HepG2 (cell line): ENCODE measurements around the gene ATG16L2. TPM values are rescaled to one million over a fixed set of nuclear protein-coding genes. Genes with fewer than 3 reads are reported as not detected.
"Not testable (repeated sequence)": the region's sequence is repeated elsewhere in the genome, so short reads cannot be mapped to it uniquely, and the experiment has no call there.

ENCODE experiments used
- ATAC-seq: fragments of 200-7000 bp; cut with Tn5 transposase; 3 replicates; pipeline ENCODE4 v1.9.1; 2020; ENCODE audit warnings: mild to moderate bottlenecking, moderate library complexity
- BruUV-seq: library from RNA; stranded (reverse); fragments of 400-500 nt; replicated peaks from 2 replicates; lab custom pipeline; 2021; lab: Mats Ljungman, UMichigan
- CTCF ChIA-PET: fragments of 300-600 bp; formaldehyde crosslinking; extraction: SDS; loops from one replicate; lab custom pipeline; 2021; ENCODE audit warnings: low total read pairs, inconsistent platforms, low intra/inter-chr PET ratio; lab: Yijun Ruan, JAX
- POLR2A ChIA-PET: fragments of 350-600 bp; sonication (Branson Sonifier 250); formaldehyde crosslinking; loops from one replicate; lab custom pipeline; 2020; ENCODE audit warnings: antibody characterized with exemption, inconsistent platforms; lab: Yijun Ruan, JAX
- DNase-seq: peaks from one replicate; pipeline ENCODE4 v3.0.0-alpha.2; 2015; ENCODE audit warnings: low spot score
- FAIRE-seq: peaks from 3 replicates; lab custom pipeline; 2011; peaks lifted over from hg19 to GRCh38; lab: Jason Lieb, UNC
- H2AFZ ChIP-seq: one replicate; pipeline ENCODE4 v1.6.1; 2011; ENCODE audit warnings: low read length, inconsistent platforms
- H3K27ac ChIP-seq: fragments of 300-600 bp; 3 replicates; pipeline ENCODE4 v1.8.0; 2011; ENCODE audit warnings: mixed run types, mild to moderate bottlenecking, mixed read lengths, low read length, inconsistent platforms; ENCODE audit not compliant: insufficient read depth; ENCODE audit errors: extremely low read length
- H3K27me3 ChIP-seq, 2 experiments: fragments of 200-600 bp in 1 of 2; 2 replicates in 1 of 2; 3 replicates in 1 of 2; pipeline versions ENCODE4 v1.6.0 to v1.8.0; 2011; ENCODE audit warnings: low read length in 2 of 2, mild to moderate bottlenecking in 2 of 2, moderate library complexity in 2 of 2, inconsistent platforms in 1 of 2; ENCODE audit not compliant: insufficient read depth in 2 of 2, control insufficient read depth in 1 of 2
- H3K36me3 ChIP-seq, 2 experiments: fragments of 200-600 bp in 1 of 2; replicated peaks in 1 of 2; 2 replicates in 1 of 2; 3 replicates in 1 of 2; pipeline versions ENCODE4 v1.5.1 to v1.8.0; 2011; ENCODE audit warnings: low read length in 2 of 2, inconsistent platforms in 1 of 2; ENCODE audit not compliant: insufficient read depth in 2 of 2, control insufficient read depth in 1 of 2
- H3K4me1 ChIP-seq: 2 replicates; pipeline ENCODE4 v1.5.1; 2012; ENCODE audit warnings: low read length, inconsistent platforms; ENCODE audit not compliant: insufficient read depth
- H3K4me2 ChIP-seq: 2 replicates; pipeline ENCODE4 v1.6.0; 2011; ENCODE audit warnings: low read depth, low read length, inconsistent platforms
- H3K4me3 ChIP-seq, 3 experiments: fragments of 200-600 bp in 1 of 3; sonication (generic), shearing (Covaris generic) in 1 of 3; replicated peaks in 1 of 3; 2 replicates each; pipeline ENCODE4 v1.5.1; 2011 to 2016; ENCODE audit warnings: low read length in 3 of 3, inconsistent platforms in 2 of 3, low read depth in 2 of 3, mild to moderate bottlenecking in 2 of 3, control low read depth in 1 of 3, mixed read lengths in 1 of 3; ENCODE audit not compliant: insufficient read depth in 1 of 3
- H3K79me2 ChIP-seq: one replicate; pipeline ENCODE4 v1.6.1; 2011; ENCODE audit warnings: low read length, inconsistent platforms; ENCODE audit not compliant: insufficient read depth
- H3K9ac ChIP-seq: 2 replicates; pipeline ENCODE4 v1.6.0; 2011; ENCODE audit warnings: mild to moderate bottlenecking, low read depth, low read length, inconsistent platforms; ENCODE audit not compliant: insufficient read depth
- H3K9me3 ChIP-seq: 2 replicates; pipeline ENCODE4 v1.5.1; 2012; ENCODE audit warnings: mild to moderate bottlenecking, low read length
- H4K20me1 ChIP-seq: 2 replicates; pipeline ENCODE4 v1.6.0; 2011; ENCODE audit warnings: inconsistent platforms, mild to moderate bottlenecking, low read length, moderate library complexity; ENCODE audit not compliant: insufficient read depth
- AKAP8 ChIP-seq: sonication (generic); formaldehyde crosslinking; IDR thresholded peaks from 2 replicates; pipeline ENCODE4 v1.5.1; 2020; ENCODE audit warnings: mild to moderate bottlenecking, missing genetic modification reagents
- MTF2 ChIP-seq: sonication (generic); formaldehyde crosslinking; IDR thresholded peaks from 2 replicates; pipeline ENCODE4 v1.5.0; 2020; ENCODE audit warnings: missing genetic modification reagents, borderline replicate concordance
- SNAPC2 ChIP-seq: sonication (generic); formaldehyde crosslinking; IDR thresholded peaks from 2 replicates; pipeline ENCODE4 v1.8.1; 2022; ENCODE audit warnings: mild to moderate bottlenecking, missing genetic modification reagents
- ZIK1 ChIP-seq: sonication (generic); formaldehyde crosslinking; IDR thresholded peaks from 2 replicates; pipeline ENCODE4 v1.5.0; 2020; ENCODE audit warnings: mild to moderate bottlenecking, low read depth, missing genetic modification reagents, borderline replicate concordance
- ZNF549 ChIP-seq: sonication (generic); formaldehyde crosslinking; IDR thresholded peaks from 2 replicates; pipeline ENCODE4 v1.5.0; 2020; ENCODE audit warnings: missing genetic modification reagents
- ZNF552 ChIP-seq: sonication (generic); formaldehyde crosslinking; IDR thresholded peaks from 2 replicates; pipeline ENCODE4 v1.9.0; 2022; ENCODE audit warnings: missing genetic modification reagents, mild to moderate bottlenecking, borderline replicate concordance
- WGBS: methylation state at CpG from one replicate; pipeline ENCODE4 v1.1.6; 2017; ENCODE audit warnings: low lambda C conversion rate; 5-methylcytosine and 5-hydroxymethylcytosine counted together
- in situ Hi-C: cut with HindIII; loops from 2 replicates; pipeline ENCODE4 v1.10.0; 2017; ENCODE audit warnings: low pct_unique_long_range_greater_than_20kb; ENCODE audit not compliant: extremely low pct_ligation_motif_present
- intact Hi-C: fragments of 100-400 bp; cut with micrococcal nuclease; formaldehyde crosslinking; loops from one replicate; pipeline ENCODE4 v1.10.0; 2022; ENCODE audit not compliant: unreplicated experiment
- polyA plus RNA-seq, 8 experiments: library from polyadenylated mRNA; depleted of rRNA in 3 of 8; stranded (reverse) in 7 of 8; unstranded in 1 of 8; fragments of >200 nt; fragmentation: Illumina TruSeq in 4 of 8; extraction: Trizol in 4 of 8; gene quantifications; 2 replicates each; pipeline versions ENCODE4 v1.2.1 to v1.2.3, GENCODE V29; 2011 to 2016; ENCODE audit warnings: low read depth in 4 of 8, missing spikeins in 1 of 8, mixed read lengths in 1 of 8; ENCODE audit not compliant: insufficient read depth in 1 of 8
- total RNA-seq, 5 experiments: library from RNA; depleted of rRNA; stranded (reverse); fragments of >200 nt; fragmentation: Illumina TruSeq; extraction: Trizol; gene quantifications; 2 replicates each; pipeline ENCODE4 v1.2.3, GENCODE V29; 2016; ENCODE audit warnings: low read depth in 1 of 5
- TF ChIP-seq, protein P1 (sequence below): sonication (generic); formaldehyde crosslinking; IDR thresholded peaks from 2 replicates; pipeline ENCODE4 v1.4.0; 2020; ENCODE audit warnings: mild to moderate bottlenecking, missing genetic modification reagents
- TF ChIP-seq, protein P2 (sequence below): sonication (generic); formaldehyde crosslinking; IDR thresholded peaks from 2 replicates; pipeline ENCODE4 v1.4.0; 2020; ENCODE audit warnings: missing genetic modification reagents

The ATG16L2 gene
- total and polyA plus RNA-seq, 2 of the 13 experiments (the other 11 are each of a cell fraction or from before 2014, with no cell fraction given): 6.2 to 14.8 TPM

DNA sequence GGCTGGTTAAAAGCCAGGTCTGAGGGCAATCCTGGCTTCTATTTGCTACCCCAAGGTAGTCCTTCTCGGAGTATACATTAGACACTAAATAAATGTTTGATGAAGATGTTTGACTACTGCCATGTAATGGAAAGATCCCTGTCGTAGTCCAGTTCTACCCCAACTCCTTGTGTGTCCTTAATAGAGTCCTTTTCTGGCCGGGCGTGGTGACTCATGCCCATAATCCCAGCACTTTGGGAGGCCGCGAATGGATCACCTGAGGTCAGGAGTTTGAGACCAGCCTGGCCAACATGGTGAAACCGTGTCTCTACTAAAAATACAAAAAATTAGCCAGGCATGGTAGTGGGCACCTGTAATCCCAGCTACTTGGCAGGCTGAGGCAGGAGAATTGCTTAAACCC lies 23.0 kb upstream of the ATG16L2 start:
- BruUV-seq, H3K4me2 ChIP-seq, H2AFZ ChIP-seq, H3K79me2 ChIP-seq, H3K27me3 ChIP-seq, ATAC-seq, H4K20me1 ChIP-seq, H3K4me3 ChIP-seq, POLR2A ChIA-PET, H3K9me3 ChIP-seq, H3K9ac ChIP-seq, FAIRE-seq, intact Hi-C loops, H3K36me3 ChIP-seq, DNase-seq, CTCF ChIA-PET: not testable (repeated sequence)
- peaks cover 79% of the 10 kb centered on the region for H3K4me1 ChIP-seq
- 89% methylated on average over 7 of the region's 7 CpGs for WGBS
- in situ Hi-C loops: loop anchor here (5.0 kb wide), 1 partner anchor 39 kb away; the partner anchor contains the start of gene ARAP1
- peak overlapping the region; percentile 53 for H3K27ac ChIP-seq

DNA sequence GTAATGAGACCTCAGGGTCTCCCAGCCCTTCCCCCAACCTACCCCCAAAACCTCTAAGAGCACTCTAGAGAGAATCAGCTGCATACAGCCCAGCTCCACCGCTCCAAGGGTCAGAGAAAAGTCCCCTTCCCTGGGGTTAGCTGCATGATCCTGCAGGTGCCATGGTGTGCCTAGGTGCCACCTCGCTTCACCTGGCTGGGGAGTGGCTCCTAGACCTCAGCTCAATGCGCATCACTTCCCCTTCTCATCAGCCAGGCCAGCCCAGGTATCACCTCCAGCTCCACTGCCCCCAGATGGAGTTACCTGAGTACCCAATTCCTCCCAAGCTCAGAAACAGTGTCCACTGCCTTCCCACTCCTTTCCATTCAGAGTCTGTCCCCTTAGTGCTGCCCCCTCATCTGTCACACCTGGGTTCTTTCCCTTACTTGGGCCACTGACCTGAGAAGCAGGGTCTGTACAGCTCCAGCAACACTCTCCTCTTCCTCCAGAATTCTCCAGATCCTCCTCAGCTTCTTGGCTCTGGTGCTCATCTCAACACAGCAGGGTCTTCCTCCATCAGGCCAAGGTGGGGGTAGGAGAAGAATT lies 21.7 kb upstream of the ATG16L2 start:
- peak overlapping the region; percentile 24; the same call in 1 of the 2 replicates for H3K9ac ChIP-seq
- 100% methylated on average over 2 of the region's 3 CpGs for WGBS
- H3K36me3 ChIP-seq: no peaks in the 10 kb centered on the region
- no peaks in the 10 kb centered on the region for H3K9me3 ChIP-seq
- ATAC-seq (no peak), FAIRE-seq (no peak), DNase-seq (no peak)
- intact Hi-C loops: loop anchor here (1.0 kb wide), 1 partner anchor 26 kb away; no protein-coding TSS in a partner anchor
- H3K4me2 ChIP-seq: peak overlapping the region; percentile 95
- no peaks in the 10 kb centered on the region for H4K20me1 ChIP-seq
- H3K4me1 ChIP-seq: peaks cover 66% of the 10 kb centered on the region
- no peaks in the 10 kb centered on the region for H3K79me2 ChIP-seq
- H3K27me3 ChIP-seq: no peaks in the 10 kb centered on the region
- TF ChIP-seq MTF2 (no peak), SNAPC2 (CRISPR knock-in tag) (no peak), ZIK1 (CRISPR knock-in tag) (no peak), ZNF549 (CRISPR knock-in tag) (no peak), AKAP8 (CRISPR knock-in tag) (no peak), ZNF552 (CRISPR knock-in tag) (no peak)
- TF ChIP-seq, protein P1, sequence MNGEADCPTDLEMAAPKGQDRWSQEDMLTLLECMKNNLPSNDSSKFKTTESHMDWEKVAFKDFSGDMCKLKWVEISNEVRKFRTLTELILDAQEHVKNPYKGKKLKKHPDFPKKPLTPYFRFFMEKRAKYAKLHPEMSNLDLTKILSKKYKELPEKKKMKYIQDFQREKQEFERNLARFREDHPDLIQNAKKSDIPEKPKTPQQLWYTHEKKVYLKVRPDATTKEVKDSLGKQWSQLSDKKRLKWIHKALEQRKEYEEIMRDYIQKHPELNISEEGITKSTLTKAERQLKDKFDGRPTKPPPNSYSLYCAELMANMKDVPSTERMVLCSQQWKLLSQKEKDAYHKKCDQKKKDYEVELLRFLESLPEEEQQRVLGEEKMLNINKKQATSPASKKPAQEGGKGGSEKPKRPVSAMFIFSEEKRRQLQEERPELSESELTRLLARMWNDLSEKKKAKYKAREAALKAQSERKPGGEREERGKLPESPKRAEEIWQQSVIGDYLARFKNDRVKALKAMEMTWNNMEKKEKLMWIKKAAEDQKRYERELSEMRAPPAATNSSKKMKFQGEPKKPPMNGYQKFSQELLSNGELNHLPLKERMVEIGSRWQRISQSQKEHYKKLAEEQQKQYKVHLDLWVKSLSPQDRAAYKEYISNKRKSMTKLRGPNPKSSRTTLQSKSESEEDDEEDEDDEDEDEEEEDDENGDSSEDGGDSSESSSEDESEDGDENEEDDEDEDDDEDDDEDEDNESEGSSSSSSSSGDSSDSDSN (CRISPR knock-in tag): no peak
- TF ChIP-seq, protein P2, sequence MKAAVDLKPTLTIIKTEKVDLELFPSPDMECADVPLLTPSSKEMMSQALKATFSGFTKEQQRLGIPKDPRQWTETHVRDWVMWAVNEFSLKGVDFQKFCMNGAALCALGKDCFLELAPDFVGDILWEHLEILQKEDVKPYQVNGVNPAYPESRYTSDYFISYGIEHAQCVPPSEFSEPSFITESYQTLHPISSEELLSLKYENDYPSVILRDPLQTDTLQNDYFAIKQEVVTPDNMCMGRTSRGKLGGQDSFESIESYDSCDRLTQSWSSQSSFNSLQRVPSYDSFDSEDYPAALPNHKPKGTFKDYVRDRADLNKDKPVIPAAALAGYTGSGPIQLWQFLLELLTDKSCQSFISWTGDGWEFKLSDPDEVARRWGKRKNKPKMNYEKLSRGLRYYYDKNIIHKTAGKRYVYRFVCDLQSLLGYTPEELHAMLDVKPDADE (CRISPR knock-in tag): no peak
- H3K27ac ChIP-seq: peak overlapping the region; percentile 65
- no peak overlapping the region for H3K4me3 ChIP-seq
- no TSS peak for BruUV-seq
- ChIA-PET CTCF (interaction anchor here (1.5 to 2.9 kb wide), 3 partner anchors 28 to 67 kb away, joined by 7 to 27 read pairs (median 10); no protein-coding TSS in a partner anchor), POLR2A (interaction anchor here (1.0 to 3.9 kb wide), 3 partner anchors 14 to 67 kb away, joined by 3 to 103 read pairs (median 24); no protein-coding TSS in a partner anchor)
- H2AFZ ChIP-seq: no peak overlapping the region
- in situ Hi-C loops: loop anchor here (5.0 kb wide), 1 partner anchor 40 kb away; the partner anchor contains the start of gene ARAP1
